Astrocyte of the spinal cord (primary cell): ENCODE data around the gene QSOX1.
A peak's percentile ranks its signal among the peaks of the same experiment; 100 is the strongest.

Experiments
- DNase-seq: peaks from one replicate; pipeline ENCODE4 v3.0.0; 2011; ENCODE audit warnings: low read depth, low spot score
- H3K4me3 ChIP-seq: 2 replicates; pipeline ENCODE4 v1.5.1; 2011; ENCODE audit warnings: low read depth, mild to moderate bottlenecking, low read length, moderate library complexity
- in situ Hi-C: cut with HindIII; loops from 2 replicates; pipeline ENCODE4 v1.10.0; 2017; ENCODE audit warnings: low sequenced_read_pairs
- TF ChIP-seq, protein P1 (sequence below): IDR thresholded peaks from 2 replicates; pipeline ENCODE4 v1.5.1; 2012; ENCODE audit warnings: low read depth, mild to moderate bottlenecking, low read length, inconsistent platforms

The QSOX1 gene

GRCh38 chr1:180144659-180145357 lies 9.9 kb upstream of the QSOX1 start:
- DNase-seq = no peak
- H3K4me3 ChIP-seq = no peak overlapping the region
- TF ChIP-seq, protein P1, sequence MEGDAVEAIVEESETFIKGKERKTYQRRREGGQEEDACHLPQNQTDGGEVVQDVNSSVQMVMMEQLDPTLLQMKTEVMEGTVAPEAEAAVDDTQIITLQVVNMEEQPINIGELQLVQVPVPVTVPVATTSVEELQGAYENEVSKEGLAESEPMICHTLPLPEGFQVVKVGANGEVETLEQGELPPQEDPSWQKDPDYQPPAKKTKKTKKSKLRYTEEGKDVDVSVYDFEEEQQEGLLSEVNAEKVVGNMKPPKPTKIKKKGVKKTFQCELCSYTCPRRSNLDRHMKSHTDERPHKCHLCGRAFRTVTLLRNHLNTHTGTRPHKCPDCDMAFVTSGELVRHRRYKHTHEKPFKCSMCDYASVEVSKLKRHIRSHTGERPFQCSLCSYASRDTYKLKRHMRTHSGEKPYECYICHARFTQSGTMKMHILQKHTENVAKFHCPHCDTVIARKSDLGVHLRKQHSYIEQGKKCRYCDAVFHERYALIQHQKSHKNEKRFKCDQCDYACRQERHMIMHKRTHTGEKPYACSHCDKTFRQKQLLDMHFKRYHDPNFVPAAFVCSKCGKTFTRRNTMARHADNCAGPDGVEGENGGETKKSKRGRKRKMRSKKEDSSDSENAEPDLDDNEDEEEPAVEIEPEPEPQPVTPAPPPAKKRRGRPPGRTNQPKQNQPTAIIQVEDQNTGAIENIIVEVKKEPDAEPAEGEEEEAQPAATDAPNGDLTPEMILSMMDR = no peak
- in situ Hi-C loops = no loop called here

- in situ Hi-C loops = no loop called here
- no peak overlapping the region for H3K4me3 ChIP-seq
- TF ChIP-seq, protein P1 = no peak
- no peak for DNase-seq
These were observed 9.2 kb upstream of the QSOX1 start for GRCh38 chr1:180145446-180145845.

GRCh38 chr1:180150982-180151381 lies 3.7 kb upstream of the QSOX1 start:
- DNase-seq = no peak
- TF ChIP-seq, protein P1 = no peak
- in situ Hi-C loops = no loop called here
- H3K4me3 ChIP-seq = no peak overlapping the region

DNA sequence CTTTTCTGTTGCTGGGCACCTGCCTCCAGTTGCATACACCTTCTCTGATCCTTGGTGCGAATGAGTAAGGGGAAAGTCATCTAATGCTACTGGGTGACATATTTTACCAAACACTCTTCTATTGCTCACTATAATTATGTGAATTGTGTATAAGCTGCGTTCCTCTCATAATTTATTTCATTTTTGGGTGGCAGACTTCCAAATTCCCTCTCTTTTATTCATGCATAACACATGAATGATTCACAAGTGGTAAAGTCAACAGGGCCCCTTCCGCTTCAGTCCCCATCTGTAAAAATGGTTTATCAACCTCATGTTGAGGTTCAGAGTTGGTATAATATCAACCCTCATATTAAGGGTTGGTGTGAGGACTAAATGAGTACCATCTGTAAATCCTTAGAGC lies 3.2 kb upstream of the QSOX1 start:
- TF ChIP-seq, protein P1 = no peak
- peak; percentile 76 for DNase-seq
- H3K4me3 ChIP-seq = no peak overlapping the region
- in situ Hi-C loops = no loop called here

- TF ChIP-seq, protein P1 = no peak
- in situ Hi-C loops = no loop called here
- no peak overlapping the region for H3K4me3 ChIP-seq
- no peak for DNase-seq
These were observed 2.1 kb upstream of the QSOX1 start for GRCh38 chr1:180152588-180152987.

DNA sequence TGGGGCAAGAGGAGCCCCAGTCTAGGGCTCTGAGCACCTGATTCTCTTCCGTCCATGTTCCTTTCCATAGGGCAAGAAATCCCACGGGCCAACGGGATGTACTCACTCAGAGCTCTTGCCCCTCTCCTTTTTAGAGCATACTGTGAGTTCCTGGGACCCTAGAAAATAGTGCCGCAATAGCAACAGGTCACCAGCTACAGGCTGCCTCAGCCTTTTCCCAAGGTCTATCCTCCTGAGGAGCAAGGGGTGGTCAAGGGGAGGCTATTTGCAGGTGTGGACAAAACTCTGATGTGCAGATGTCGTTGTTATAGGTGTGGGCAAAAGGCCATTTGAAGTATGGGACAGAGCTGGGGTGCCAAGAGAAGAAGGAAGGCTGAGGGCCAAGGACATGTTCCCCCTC lies 1.6 kb upstream of the QSOX1 start:
- TF ChIP-seq, protein P1 = no peak
- H3K4me3 ChIP-seq = no peak overlapping the region
- no peak for DNase-seq
- in situ Hi-C loops = no loop called here
